Keratinocyte (primary cell): ENCODE data around the gene PLTP. TPM values are rescaled to one million over a fixed set of nuclear protein-coding genes. Genes with fewer than 3 reads are reported as not detected.

Source experiments
- DNase-seq: peaks from one replicate; pipeline ENCODE4 v3.0.0-alpha.2; 2011; ENCODE audit warnings: low read depth, missing footprints, low spot score
- FAIRE-seq: peaks from 2 replicates; lab custom pipeline; 2011; peaks lifted over from hg19 to GRCh38; lab: Jason Lieb, UNC
- H2AFZ ChIP-seq: 2 replicates; pipeline ENCODE4 v1.6.0; 2012; ENCODE audit warnings: low read length, control low read depth, inconsistent platforms; ENCODE audit not compliant: control insufficient read depth
- H3K27ac ChIP-seq: 2 replicates; pipeline ENCODE4 v1.5.1; 2011; ENCODE audit warnings: low read length; ENCODE audit not compliant: control insufficient read depth, insufficient read depth
- H3K27me3 ChIP-seq: 3 replicates; pipeline ENCODE4 v1.6.0; 2011; ENCODE audit warnings: low read length; ENCODE audit not compliant: control insufficient read depth, insufficient read depth; ENCODE audit errors: extremely low read depth
- H3K36me3 ChIP-seq, 2 experiments: 2 replicates in 1 of 2; 3 replicates in 1 of 2; pipeline ENCODE4 v1.5.1; 2011; ENCODE audit warnings: low read length in 2 of 2, mild to moderate bottlenecking in 1 of 2; ENCODE audit not compliant: control insufficient read depth in 2 of 2, insufficient read depth in 2 of 2; ENCODE audit errors: extremely low read depth in 1 of 2
- H3K4me1 ChIP-seq: 3 replicates; pipeline ENCODE4 v1.5.1; 2011; ENCODE audit warnings: low read length; ENCODE audit not compliant: control insufficient read depth, insufficient read depth; ENCODE audit errors: extremely low read depth
- H3K4me2 ChIP-seq: 3 replicates; pipeline ENCODE4 v1.6.0; 2011; ENCODE audit warnings: low read depth, low read length; ENCODE audit not compliant: control insufficient read depth, insufficient read depth; ENCODE audit errors: extremely low read depth
- H3K4me3 ChIP-seq, 3 experiments: fragments of 200-600 bp in 1 of 3; sonication (generic) in 1 of 3; 2 replicates in 2 of 3; 3 replicates in 1 of 3; pipeline ENCODE4 v1.5.1; 2011 to 2016; ENCODE audit warnings: low read length in 3 of 3, mild to moderate bottlenecking in 3 of 3, control low read depth in 2 of 3, inconsistent platforms in 1 of 3, low read depth in 1 of 3, mixed read lengths in 1 of 3, mixed run types in 1 of 3, moderate library complexity in 1 of 3; ENCODE audit not compliant: control insufficient read depth in 2 of 3, insufficient read depth in 2 of 3; ENCODE audit errors: extremely low read depth in 1 of 3
- H3K79me2 ChIP-seq: 2 replicates; pipeline ENCODE4 v1.6.0; 2012; ENCODE audit warnings: low read length; ENCODE audit not compliant: control insufficient read depth, insufficient read depth
- H3K9ac ChIP-seq: 3 replicates; pipeline ENCODE4 v1.6.0; 2011; ENCODE audit warnings: low read length; ENCODE audit not compliant: control insufficient read depth, insufficient read depth; ENCODE audit errors: extremely low read depth
- H3K9me1 ChIP-seq: 3 replicates; pipeline ENCODE4 v1.6.0; 2011; ENCODE audit warnings: low read length; ENCODE audit not compliant: control insufficient read depth, insufficient read depth; ENCODE audit errors: extremely low read depth
- H3K9me3 ChIP-seq: 2 replicates; pipeline ENCODE4 v1.5.1; 2012; ENCODE audit warnings: low read depth, low read length; ENCODE audit not compliant: control insufficient read depth
- H4K20me1 ChIP-seq: 3 replicates; pipeline ENCODE4 v1.6.0; 2011; ENCODE audit warnings: low read length; ENCODE audit not compliant: control insufficient read depth, insufficient read depth; ENCODE audit errors: extremely low read depth
- CTCF ChIP-seq, 3 experiments: IDR thresholded peaks in 1 of 3; conservative IDR thresholded peaks in 1 of 3; optimal IDR thresholded peaks in 1 of 3; 2 replicates in 2 of 3; 3 replicates in 1 of 3; pipeline versions ENCODE3 to v1.5.1; 2011; ENCODE audit warnings: low read length in 3 of 3, mild to moderate bottlenecking in 3 of 3, moderate library complexity in 2 of 3, control low read depth in 1 of 3, inconsistent platforms in 1 of 3; ENCODE audit not compliant: insufficient read depth in 2 of 3; ENCODE audit errors: extremely low read depth in 1 of 3
- EZH2 ChIP-seq: IDR thresholded peaks from one replicate; pipeline ENCODE4 v1.6.1; 2012; ENCODE audit warnings: inconsistent platforms, mild to moderate bottlenecking, low read length, moderate library complexity
- dilution Hi-C: fragments of 300-500 bp; cut with MboI; formaldehyde crosslinking; loops from one replicate; pipeline ENCODE4 v1.7.0; 2020; ENCODE audit warnings: low sequenced_read_pairs; ENCODE audit not compliant: extremely low pct_ligation_motif_present
- polyA plus RNA-seq, 5 experiments: library from polyadenylated mRNA; depleted of rRNA in 3 of 5; stranded (reverse) in 3 of 5; stranded (forward) in 1 of 5; unstranded in 1 of 5; fragments of >200 nt; gene quantifications; 1 replicate in 1 of 5; 2 replicates in 3 of 5; 3 replicates in 1 of 5; pipeline versions ENCODE4 v1.2.1 to v1.2.3, GENCODE V29; 2011 to 2012; ENCODE audit warnings: missing spikeins in 2 of 5, low read depth in 1 of 5, low replicate concordance in 1 of 5

PLTP gene
- polyA plus RNA-seq, 1 donor (not counting 4 experiments of a cell fraction or from before 2014, with no cell fraction given) = 26.3 TPM

DNA sequence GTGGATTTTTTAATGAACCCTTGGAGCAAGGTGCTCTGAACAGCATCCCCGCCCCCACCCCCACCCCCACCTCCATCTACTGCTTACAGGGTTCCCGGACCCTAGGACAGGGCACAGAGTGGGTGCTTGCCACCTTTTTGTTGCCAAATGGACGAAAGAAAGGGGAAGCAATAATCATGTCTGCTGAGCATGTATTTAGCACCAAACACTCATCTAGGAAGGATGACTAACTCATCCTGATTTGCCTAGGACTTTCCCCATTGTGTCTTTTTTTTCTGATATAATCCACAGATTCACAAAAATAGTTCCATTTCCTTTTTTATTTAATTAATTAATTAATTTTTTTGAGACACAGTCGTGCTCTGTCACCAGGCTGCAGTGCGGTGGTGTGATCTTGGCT lies 1.2 kb upstream of the PLTP start:
- TF ChIP-seq EZH2 (no peak), CTCF (optimal IDR thresholded peaks at IDR 0.05 in 1 of 3, IDR thresholded peaks at IDR 0.05 in 1 of 3, conservative IDR thresholded peaks at IDR 0.05 in 1 of 3; ENCODE audit: extremely low read depth in 1 of 3, insufficient read depth in 2 of 3, low read length in 3 of 3) (no peak)
- Histone ChIP-seq H2AFZ (no peak overlapping the region), H4K20me1 (no peaks in the 10 kb centered on the region), H3K9me3 (no peaks in the 10 kb centered on the region), H3K9me1 (no peaks in the 10 kb centered on the region), H3K79me2 (no peaks in the 10 kb centered on the region), H3K27ac (no peak overlapping the region), H3K4me3 (no peak overlapping the region), H3K4me1 (peaks cover 16% of the 10 kb centered on the region), H3K9ac (no peak overlapping the region), H3K27me3 (no peaks in the 10 kb centered on the region), H3K36me3 (peaks cover 2 to 3% of the 10 kb centered on the region in 2 experiments), H3K4me2 (no peak overlapping the region)
- FAIRE-seq (no peak), DNase-seq (no peak)
- dilution Hi-C loops = no loop called here

- TF ChIP-seq EZH2 = no peak
- no peak for TF ChIP-seq CTCF (optimal IDR thresholded peaks at IDR 0.05 in 1 of 3, IDR thresholded peaks at IDR 0.05 in 1 of 3, conservative IDR thresholded peaks at IDR 0.05 in 1 of 3; ENCODE audit: extremely low read depth in 1 of 3, insufficient read depth in 2 of 3, low read length in 3 of 3)
- Histone ChIP-seq H3K27ac (peak overlapping the region; percentile 70), H3K9me3 (no peaks in the 10 kb centered on the region), H3K27me3 (no peaks in the 10 kb centered on the region), H3K4me2 (peak overlapping the region; percentile 94), H2AFZ (peak overlapping the region; percentile 65), H3K4me1 (peaks cover 16% of the 10 kb centered on the region), H4K20me1 (no peaks in the 10 kb centered on the region), H3K36me3 (peaks cover 3 to 7% of the 10 kb centered on the region in 2 experiments), H3K9ac (peak overlapping the region; percentile 76), H3K4me3 (peak overlapping the region; percentile 45 to 71 (median 60)), H3K79me2 (no peaks in the 10 kb centered on the region), H3K9me1 (no peaks in the 10 kb centered on the region)
- DNase-seq = no peak
- dilution Hi-C loops = no loop called here
- no peak for FAIRE-seq
Observed at GRCh38 chr20:45912344-45912682, 358 bp upstream of the PLTP start.
